HG02623 (cell line): ENCODE results near the gene CD46.

Experiments
- ATAC-seq: cut with Tn5 transposase; IDR thresholded peaks from one replicate; pipeline ENCODE4 v1.9.1; 2021; ENCODE audit warnings: moderate library complexity; ENCODE audit not compliant: unreplicated experiment

Gene CD46

GRCh38 chr1:207794861-207795260 lies 43.0 kb downstream of the CD46 start:
- ATAC-seq, result no peak

- ATAC-seq, result peak; percentile 54
These were observed 45.5 kb downstream of the CD46 start for GRCh38 chr1:207797229-207797973.

DNA sequence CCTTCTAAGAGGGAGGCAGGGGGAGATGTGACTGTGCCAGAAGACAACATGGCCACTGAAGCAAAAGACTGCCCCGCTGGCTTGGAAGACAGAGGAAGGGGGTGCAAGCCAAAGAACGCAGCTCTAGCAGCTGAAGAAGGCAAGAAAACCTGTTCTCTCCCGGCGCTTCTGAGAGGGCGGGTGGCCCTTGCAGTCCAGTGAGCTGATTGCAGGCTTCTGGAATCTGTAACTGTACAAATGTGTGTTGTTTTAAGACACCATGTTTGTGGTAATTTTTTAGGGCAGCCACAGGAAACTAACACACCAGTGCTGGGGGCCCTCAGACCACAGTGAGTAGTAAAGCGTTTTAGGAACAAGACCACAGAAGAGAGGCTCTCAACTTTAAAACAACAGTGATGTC lies 47.0 kb downstream of the CD46 start:
- ATAC-seq, result no peak

- ATAC-seq, result no peak
These were observed 48.3 kb downstream of the CD46 start for GRCh38 chr1:207799989-207800648.

- ATAC-seq, result no peak
These were observed 50.0 kb downstream of the CD46 start for GRCh38 chr1:207801819-207802218.

GRCh38 chr1:207803678-207804077 lies 51.8 kb downstream of the CD46 start:
- no peak for ATAC-seq

- ATAC-seq, result no peak
These were observed 53.0 kb downstream of the CD46 start for GRCh38 chr1:207804721-207805468.

- no peak for ATAC-seq
These were observed 54.1 kb downstream of the CD46 start for GRCh38 chr1:207805841-207806421.

GRCh38 chr1:207806531-207807325 lies 54.9 kb downstream of the CD46 start:
- no peak for ATAC-seq

DNA sequence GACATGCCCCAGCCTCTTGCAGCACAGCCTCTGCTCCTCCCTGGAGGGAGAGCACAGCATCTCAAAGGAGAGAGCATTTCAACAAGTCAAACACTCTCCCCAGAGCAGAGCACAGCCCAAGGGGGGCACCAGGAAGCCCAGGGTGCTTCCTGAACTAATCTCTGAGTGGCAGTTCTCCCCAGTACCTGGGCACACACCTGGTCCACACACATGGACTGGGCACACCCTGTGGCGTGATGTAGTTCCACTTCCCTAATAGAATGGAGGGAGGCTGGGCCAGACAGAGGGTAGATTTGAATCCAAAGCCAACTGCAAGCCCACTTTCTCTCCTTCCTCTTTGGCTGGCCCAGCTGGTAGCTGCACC lies 55.5 kb downstream of the CD46 start:
- no peak for ATAC-seq

- ATAC-seq, result no peak
These were observed 56.0 kb downstream of the CD46 start for GRCh38 chr1:207807690-207808321.

- no peak for ATAC-seq
These were observed 56.5 kb downstream of the CD46 start for GRCh38 chr1:207808322-207808705.

- ATAC-seq, result no peak
These were observed 57.2 kb downstream of the CD46 start for GRCh38 chr1:207808911-207809555.

- no peak for ATAC-seq
These were observed 58.3 kb downstream of the CD46 start for GRCh38 chr1:207810173-207810572.

- ATAC-seq, result no peak
These were observed 58.9 kb downstream of the CD46 start for GRCh38 chr1:207810606-207811295.

GRCh38 chr1:207811319-207811718 lies 59.5 kb downstream of the CD46 start:
- no peak for ATAC-seq

GRCh38 chr1:207811920-207812720 lies 60.3 kb downstream of the CD46 start:
- ATAC-seq, result no peak

DNA sequence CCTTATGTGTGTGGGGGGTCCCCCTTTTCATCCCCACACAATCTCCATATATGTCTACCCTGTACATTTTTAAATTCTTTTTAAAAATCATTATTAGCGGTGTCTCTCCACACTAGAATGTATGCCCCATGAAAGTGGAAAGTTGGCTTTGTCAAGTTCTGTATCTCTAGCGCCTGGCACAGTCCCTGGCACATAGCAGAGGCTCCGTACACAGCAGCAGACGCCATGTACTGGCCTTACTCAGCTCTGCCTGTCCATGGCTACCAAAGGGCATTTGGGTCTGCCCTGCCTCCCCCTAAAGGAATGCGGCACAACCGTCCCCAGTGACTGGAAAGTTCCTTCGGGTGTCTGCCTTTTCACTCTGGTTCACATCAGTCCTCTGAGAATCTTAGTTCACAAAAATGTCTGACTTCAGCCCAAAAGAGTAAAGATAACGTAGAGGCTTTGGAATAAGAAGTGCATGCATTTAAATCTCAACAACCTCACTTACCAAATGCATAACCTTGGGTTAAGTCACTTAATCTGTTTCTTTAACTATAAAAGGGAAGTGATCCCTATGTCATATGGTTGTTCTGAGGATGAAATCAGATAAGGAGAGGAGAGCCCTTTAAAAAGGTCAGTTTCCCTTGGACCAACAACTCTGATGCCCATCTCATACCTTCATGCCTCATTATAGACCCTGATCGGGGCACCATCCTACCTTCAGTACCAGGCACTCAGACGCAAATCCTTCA lies 61.1 kb downstream of the CD46 start:
- ATAC-seq, result no peak
